ENCODE data around the gene GPX6.
"Not testable (repeated sequence)": the region's sequence is repeated elsewhere in the genome, so short reads cannot be mapped to it uniquely, and the experiment has no call there.

Gene GPX6

GRCh38 chr6:28506807-28507475 is 8.7 kb downstream of the GPX6 start:
- CTCF ChIA-PET, result interaction anchor here (0.6 to 0.7 kb wide), 3 partner anchors 10 to 289 kb away, joined by 3 to 4 read pairs (median 3); no protein-coding TSS in a partner anchor
- H3K27ac ChIP-seq (ENCODE audit: extremely low read depth, low read depth, low read length), result no peak overlapping the region
- no peaks in the 10 kb centered on the region for H3K4me1 ChIP-seq (ENCODE audit: control insufficient read depth, insufficient read depth, low read length)
- TF ChIP-seq TRIM28 (IDR thresholded peaks at IDR 0.05; ENCODE audit: borderline replicate concordance, low read length) (no peak), ZNF513 (tag by site-specific recombination; IDR thresholded peaks at IDR 0.05) (no peak)
- no peaks in the 10 kb centered on the region for H3K36me3 ChIP-seq (ENCODE audit: control insufficient read depth in 2 of 2, insufficient read depth in 1 of 2, low read length in 2 of 2)
- no peaks in the 10 kb centered on the region for H3K9me3 ChIP-seq (ENCODE audit: control insufficient read depth, insufficient read depth, low read depth, low read length)
- POLR2A ChIA-PET, result interaction anchor here (0.7 kb wide), 1 partner anchor 157 kb away, joined by 3 read pairs; no protein-coding TSS in a partner anchor
- no peak overlapping the region for H3K4me3 ChIP-seq (ENCODE audit: low read depth, low read length)

GRCh38 chr6:28505733-28506132 is 9.9 kb downstream of the GPX6 start:
- Histone ChIP-seq H3K27ac (ENCODE audit: extremely low read depth, low read depth, low read length) (no peak overlapping the region), H3K9me3 (ENCODE audit: control insufficient read depth, insufficient read depth, low read depth, low read length) (no peaks in the 10 kb centered on the region), H3K4me1 (ENCODE audit: control insufficient read depth, insufficient read depth, low read length) (no peaks in the 10 kb centered on the region), H3K36me3 (ENCODE audit: control insufficient read depth in 2 of 2, insufficient read depth in 1 of 2, low read length in 2 of 2) (no peaks in the 10 kb centered on the region), H3K4me3 (ENCODE audit: low read depth, low read length) (no peak overlapping the region)
- TF ChIP-seq ZNF792 (tag by site-specific recombination; IDR thresholded peaks at IDR 0.05), result no peak
- TF ChIP-seq ZNF707 (tag by site-specific recombination; IDR thresholded peaks at IDR 0.05), result no peak
- TF ChIP-seq KLF7 (tag by site-specific recombination; IDR thresholded peaks at IDR 0.05; ENCODE audit: borderline replicate concordance), result no peak
- no peak for TF ChIP-seq ZNF223 (tag by site-specific recombination; IDR thresholded peaks at IDR 0.05)
- TF ChIP-seq ZNF544 (tag by site-specific recombination; IDR thresholded peaks at IDR 0.05), result no peak
- no peak for TF ChIP-seq GLI4 (tag by site-specific recombination; IDR thresholded peaks at IDR 0.05)
- TF ChIP-seq INSM2 (tag by site-specific recombination; IDR thresholded peaks at IDR 0.05), result no peak
- ChIA-PET CTCF (interaction anchor here (0.5 to 1.1 kb wide), 3 partner anchors 19 to 225 kb away, joined by 3 to 4 read pairs (median 3); no protein-coding TSS in a partner anchor), POLR2A (no interaction called here)

GRCh38 chr6:28502709-28503305 is 12.8 kb downstream of the GPX6 start:
- H3K9me3 ChIP-seq (ENCODE audit: control insufficient read depth, insufficient read depth, low read depth, low read length); H3K4me3 ChIP-seq (ENCODE audit: low read depth, low read length); POLR2A ChIA-PET; H3K27ac ChIP-seq (ENCODE audit: extremely low read depth, low read depth, low read length); H3K4me1 ChIP-seq (ENCODE audit: control insufficient read depth, insufficient read depth, low read length); H3K36me3 ChIP-seq (ENCODE audit: control insufficient read depth in 2 of 2, insufficient read depth in 1 of 2, low read length in 2 of 2): not testable (repeated sequence)
- CTCF ChIA-PET, result interaction anchor here (0.6 kb wide), 1 partner anchor 288 kb away, joined by 3 read pairs; no protein-coding TSS in a partner anchor

GRCh38 chr6:28502136-28502535 is 13.5 kb downstream of the GPX6 start:
- CTCF ChIA-PET, result interaction anchor here (0.7 kb wide), 1 partner anchor 237 kb away, joined by 3 read pairs; no protein-coding TSS in a partner anchor
- H3K27ac ChIP-seq (ENCODE audit: extremely low read depth, low read depth, low read length); H3K36me3 ChIP-seq (ENCODE audit: control insufficient read depth in 2 of 2, insufficient read depth in 1 of 2, low read length in 2 of 2); POLR2A ChIA-PET; H3K4me3 ChIP-seq (ENCODE audit: low read depth, low read length); H3K9me3 ChIP-seq (ENCODE audit: control insufficient read depth, insufficient read depth, low read depth, low read length); H3K4me1 ChIP-seq (ENCODE audit: control insufficient read depth, insufficient read depth, low read length): not testable (repeated sequence)

- POLR2A ChIA-PET, result no interaction called here
- CTCF ChIA-PET, result interaction anchor here (0.7 kb wide), 2 partner anchors 213 to 236 kb away, joined by 3 read pairs; no protein-coding TSS in a partner anchor
- TF ChIP-seq ZNF248 (tag by site-specific recombination; IDR thresholded peaks at IDR 0.05) (no peak), ZNF18 (tag by site-specific recombination; IDR thresholded peaks at IDR 0.05) (no peak), PATZ1 (tag by site-specific recombination; IDR thresholded peaks at IDR 0.05) (no peak), ELK4 (IDR thresholded peaks at IDR 0.05; ENCODE audit: borderline replicate concordance, low read depth, low read length) (no peak), ZNF404 (tag by site-specific recombination; IDR thresholded peaks at IDR 0.05) (no peak), ZNF623 (tag by site-specific recombination; IDR thresholded peaks at IDR 0.05) (no peak)
Measured at GRCh38 chr6:28501259-28501658, 14.3 kb downstream of the GPX6 start.

More at GRCh38 chr6:28501259-28501658, 14.3 kb downstream of the GPX6 start:
- no peaks in the 10 kb centered on the region for H3K36me3 ChIP-seq (ENCODE audit: control insufficient read depth in 2 of 2, insufficient read depth in 1 of 2, low read length in 2 of 2)
- no peaks in the 10 kb centered on the region for H3K4me1 ChIP-seq (ENCODE audit: control insufficient read depth, insufficient read depth, low read length)
- H3K27ac ChIP-seq (ENCODE audit: extremely low read depth, low read depth, low read length), result no peak overlapping the region
- H3K9me3 ChIP-seq (ENCODE audit: control insufficient read depth, insufficient read depth, low read depth, low read length), result no peaks in the 10 kb centered on the region
- H3K4me3 ChIP-seq (ENCODE audit: low read depth, low read length), result no peak overlapping the region
